IPS-18a (cell line): ENCODE measurements around the gene MEF2B.
"Not testable (repeated sequence)": the region's sequence is repeated elsewhere in the genome, so short reads cannot be mapped to it uniquely, and the experiment has no call there.

ENCODE experiments used
- H3K27ac ChIP-seq: one replicate; pipeline ENCODE4 v1.5.1; 2013; ENCODE audit warnings: low read length
- H3K27me3 ChIP-seq: one replicate; pipeline ENCODE4 v1.6.1; 2013; ENCODE audit warnings: mild to moderate bottlenecking, low read length; ENCODE audit not compliant: control insufficient read depth, insufficient read depth
- H3K36me3 ChIP-seq: one replicate; pipeline ENCODE4 v1.6.1; 2013; ENCODE audit warnings: low read depth, low read length; ENCODE audit not compliant: control insufficient read depth
- H3K4me1 ChIP-seq: one replicate; pipeline ENCODE4 v1.6.1; 2013; ENCODE audit warnings: low read depth, low read length; ENCODE audit not compliant: control insufficient read depth
- H3K4me3 ChIP-seq: one replicate; pipeline ENCODE4 v1.5.1; 2013; ENCODE audit warnings: low read length
- H3K9ac ChIP-seq: one replicate; pipeline ENCODE4 v1.6.1; 2013; ENCODE audit warnings: mild to moderate bottlenecking, low read length, moderate library complexity
- H3K9me3 ChIP-seq: one replicate; pipeline ENCODE4 v1.6.1; 2013; ENCODE audit warnings: low read depth, low read length; ENCODE audit not compliant: control insufficient read depth

Gene MEF2B

DNA sequence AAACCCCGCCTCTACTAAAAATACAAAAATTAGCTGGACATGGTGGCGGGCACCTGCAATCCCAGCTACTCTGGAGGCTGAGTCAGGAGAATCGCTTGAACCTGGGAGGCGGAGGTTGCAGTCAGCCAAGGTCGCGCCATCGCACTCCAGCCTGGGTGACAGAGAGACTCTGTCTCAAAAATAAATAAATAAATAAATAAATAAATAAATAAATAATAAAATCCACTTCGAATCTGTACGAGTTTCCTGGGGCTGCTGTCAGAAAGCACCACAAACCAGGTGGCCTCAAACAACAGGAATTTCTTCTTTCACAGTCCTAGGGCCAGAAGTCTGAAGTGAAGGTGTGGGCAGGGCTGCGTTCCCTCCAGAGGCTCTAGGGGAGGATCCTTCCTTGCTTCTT, 67.5 kb downstream of the MEF2B start:
- not testable (repeated sequence) for H3K9me3 ChIP-seq, H3K4me1 ChIP-seq, H3K36me3 ChIP-seq, H3K27ac ChIP-seq, H3K27me3 ChIP-seq, H3K4me3 ChIP-seq, H3K9ac ChIP-seq

DNA sequence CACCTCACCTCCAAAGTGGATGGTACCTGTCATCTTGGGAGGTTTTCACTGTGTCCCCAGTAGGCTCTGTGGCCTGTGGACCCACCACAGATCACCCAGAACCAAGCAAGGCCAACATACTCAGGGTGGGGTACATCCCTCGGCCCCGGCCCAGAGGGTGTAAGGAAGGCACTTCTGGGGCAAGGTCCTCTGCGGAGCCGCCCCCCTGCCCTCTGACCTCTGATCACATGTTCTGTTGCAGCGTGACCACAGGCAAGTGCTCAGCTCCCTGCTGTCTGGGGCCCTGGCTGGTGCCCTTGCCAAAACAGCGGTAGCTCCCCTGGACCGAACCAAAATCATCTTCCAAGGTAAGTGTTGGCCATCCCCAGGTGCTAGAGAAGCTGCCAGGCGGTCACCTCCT, 68.5 kb downstream of the MEF2B start:
- Histone ChIP-seq H3K36me3 (no peaks in the 10 kb centered on the region), H3K9ac (no peak overlapping the region), H3K4me3 (no peak overlapping the region), H3K27me3 (no peaks in the 10 kb centered on the region), H3K4me1 (peaks cover 6% of the 10 kb centered on the region), H3K9me3 (no peaks in the 10 kb centered on the region), H3K27ac (no peak overlapping the region)

DNA sequence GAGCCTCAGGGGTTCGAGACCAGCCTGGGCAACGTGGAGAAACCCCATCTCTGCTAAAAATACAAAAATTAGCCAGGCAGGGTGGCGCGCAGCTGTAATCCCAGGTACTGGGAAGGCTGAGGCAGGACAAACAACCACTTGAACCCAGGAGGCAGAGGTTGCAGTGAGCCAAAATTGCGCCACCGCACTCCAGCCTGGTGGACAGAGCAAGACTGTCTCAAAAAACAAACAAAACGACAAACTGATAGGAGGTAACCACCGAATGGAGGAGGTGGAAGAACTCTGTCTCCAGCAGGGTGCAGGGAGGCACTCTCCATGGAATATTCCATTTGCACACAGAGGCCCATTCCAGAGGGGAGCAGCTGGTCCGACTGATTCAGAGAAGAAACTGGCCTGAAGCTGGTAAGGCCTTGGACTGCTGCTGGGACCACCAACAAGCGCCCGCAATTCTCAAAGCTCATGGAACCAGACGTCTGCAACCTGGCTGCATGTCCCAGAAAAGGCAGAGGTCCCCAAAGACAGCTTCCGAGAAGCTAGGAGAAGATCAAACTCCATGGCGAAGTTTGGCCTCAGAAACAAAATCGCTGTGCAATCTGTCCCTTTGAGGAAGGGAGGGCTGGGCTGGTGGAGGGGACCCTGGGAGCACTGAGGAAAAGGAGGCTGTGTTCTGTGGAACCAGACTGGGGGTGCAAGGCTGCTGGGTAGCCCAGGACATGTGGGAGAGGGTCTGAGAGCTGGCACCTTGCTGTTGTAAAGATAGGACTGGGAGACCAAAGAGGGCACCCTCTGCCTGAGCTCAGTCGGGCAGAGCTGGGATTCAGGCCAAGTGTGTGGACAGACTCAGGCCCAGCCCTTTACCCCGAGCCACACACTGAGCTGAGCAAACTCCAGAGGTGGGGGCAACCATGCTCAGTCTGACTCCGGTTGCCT, 71.1 kb downstream of the MEF2B start:
- H3K4me3 ChIP-seq = no peak overlapping the region
- H3K9ac ChIP-seq = no peak overlapping the region
- H3K4me1 ChIP-seq = no peaks in the 10 kb centered on the region
- no peaks in the 10 kb centered on the region for H3K9me3 ChIP-seq
- H3K36me3 ChIP-seq = no peaks in the 10 kb centered on the region
- H3K27me3 ChIP-seq = no peaks in the 10 kb centered on the region
- H3K27ac ChIP-seq = no peak overlapping the region

DNA sequence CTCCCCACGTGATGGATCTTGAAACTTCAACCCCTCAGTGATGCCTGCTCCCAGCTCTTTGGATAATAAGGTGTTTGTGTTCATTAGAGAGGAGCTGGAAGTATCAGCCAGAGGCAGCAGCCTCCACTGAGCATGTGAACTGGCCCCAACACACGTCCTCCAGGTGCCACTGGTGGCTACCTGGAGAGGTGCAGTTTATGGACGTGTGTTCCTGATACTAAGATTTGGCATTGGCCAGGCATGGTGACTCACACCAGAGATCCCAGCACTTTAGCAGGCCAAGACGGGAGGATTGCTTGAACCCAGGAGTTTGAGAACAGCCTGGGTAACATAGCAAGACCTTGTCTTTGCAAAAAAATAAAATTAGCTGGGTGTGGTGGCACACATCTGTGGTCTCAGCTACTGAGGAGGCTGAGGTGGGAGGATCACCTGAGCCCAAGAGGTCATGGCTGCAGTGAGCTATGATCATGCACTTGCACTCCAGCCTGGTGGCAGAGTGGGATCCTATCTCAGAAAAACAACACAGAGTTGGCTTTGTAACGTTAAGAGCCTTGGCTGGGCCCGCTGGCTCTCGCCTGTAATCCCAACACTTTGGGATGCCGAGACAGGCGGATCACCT, 71.9 kb downstream of the MEF2B start:
- Histone ChIP-seq H3K4me1 (no peaks in the 10 kb centered on the region), H3K9ac (no peak overlapping the region), H3K27me3 (no peaks in the 10 kb centered on the region), H3K4me3 (no peak overlapping the region), H3K27ac (no peak overlapping the region), H3K36me3 (no peaks in the 10 kb centered on the region), H3K9me3 (no peaks in the 10 kb centered on the region)

DNA sequence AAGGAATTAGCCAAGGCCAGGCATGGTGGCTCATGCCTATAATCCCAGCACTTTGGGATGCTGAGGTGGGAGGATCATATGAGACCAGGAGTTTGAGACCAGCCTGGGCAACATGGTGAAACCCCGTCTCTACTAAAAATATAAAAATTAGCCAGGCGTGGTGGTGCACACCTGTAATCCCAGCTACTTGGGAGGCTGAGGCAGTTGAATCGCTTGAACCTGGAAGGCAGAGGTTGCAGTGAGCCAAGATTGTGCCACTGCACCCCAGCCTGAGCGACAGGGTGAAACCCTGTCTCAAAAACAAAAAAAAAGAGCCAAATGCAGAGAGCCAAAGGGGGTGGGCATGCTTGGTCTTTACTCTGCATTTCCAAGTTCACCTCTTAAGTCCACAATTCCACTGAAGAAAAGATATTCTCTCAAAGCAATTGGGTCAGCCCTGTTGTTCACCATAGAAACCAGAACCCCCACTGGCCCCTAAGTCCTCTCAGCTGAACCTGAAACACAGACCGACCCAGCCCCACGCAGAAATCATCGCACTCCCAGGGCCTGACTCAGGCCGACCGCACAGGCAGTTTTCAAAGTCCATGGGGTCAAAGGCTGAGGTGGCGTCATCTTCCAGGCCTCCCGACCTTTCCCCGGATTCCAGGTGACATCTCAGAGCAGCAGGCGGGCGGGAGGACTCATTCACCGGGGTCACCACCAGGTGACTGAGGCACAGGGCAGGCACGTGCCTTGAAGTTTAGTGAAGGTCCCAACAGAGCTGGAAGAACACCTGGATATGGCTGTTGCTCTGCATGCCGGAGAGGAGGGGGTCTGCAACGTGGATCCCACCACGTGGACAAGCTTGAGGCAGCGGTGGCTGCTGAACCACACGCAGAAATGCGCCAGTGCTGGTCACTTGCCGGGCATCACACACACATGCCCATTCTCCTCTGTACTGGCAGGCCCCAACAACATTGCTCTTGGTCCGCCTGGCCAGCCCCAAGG, 73.1 kb downstream of the MEF2B start:
- Histone ChIP-seq H3K27ac (no peak overlapping the region), H3K9ac (no peak overlapping the region), H3K27me3 (no peaks in the 10 kb centered on the region), H3K9me3 (no peaks in the 10 kb centered on the region), H3K4me3 (no peak overlapping the region), H3K4me1 (no peaks in the 10 kb centered on the region), H3K36me3 (no peaks in the 10 kb centered on the region)

DNA sequence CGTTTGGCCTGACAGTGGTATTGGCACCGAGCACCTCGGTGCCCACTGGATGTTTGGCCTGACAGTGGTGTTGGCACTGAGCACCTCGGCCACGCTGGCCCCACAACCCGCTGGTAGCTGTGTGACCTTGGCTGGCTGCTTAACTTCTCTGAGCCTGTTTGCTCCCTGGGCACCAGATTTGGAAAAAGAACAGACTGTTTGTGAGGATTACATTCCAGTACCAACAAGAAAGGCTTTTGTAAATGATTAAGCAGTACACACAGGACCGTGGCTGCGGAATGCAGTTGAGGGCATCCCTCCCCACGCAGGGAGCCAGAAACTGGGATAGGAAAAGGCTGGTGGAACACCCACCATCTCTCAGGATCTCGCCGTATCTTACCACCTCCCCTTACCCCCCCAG, 74.4 kb downstream of the MEF2B start:
- Histone ChIP-seq H3K36me3 (no peaks in the 10 kb centered on the region), H3K9ac (no peak overlapping the region), H3K27ac (no peak overlapping the region), H3K4me1 (peaks cover 3% of the 10 kb centered on the region), H3K27me3 (no peaks in the 10 kb centered on the region), H3K4me3 (no peak overlapping the region), H3K9me3 (no peaks in the 10 kb centered on the region)
